Muscle layer of colon (tissue), 2 donors: ENCODE data around the gene PAPSS1.
"Not testable (repeated sequence)": the region's sequence is repeated elsewhere in the genome, so short reads cannot be mapped to it uniquely, and the experiment has no call there.

ENCODE experiments used
- H3K27ac ChIP-seq: one replicate; pipeline ENCODE4 v1.7.0; 2013; ENCODE audit warnings: low read depth, mild to moderate bottlenecking, low read length, moderate library complexity
- H3K27me3 ChIP-seq, 2 donors: one replicate each; pipeline ENCODE4 v1.7.0; 2013; ENCODE audit warnings: low read length in 2 of 2, mild to moderate bottlenecking in 2 of 2; ENCODE audit not compliant: insufficient read depth in 2 of 2, control insufficient read depth in 1 of 2
- H3K36me3 ChIP-seq: one replicate; pipeline ENCODE4 v1.7.0; 2013; ENCODE audit warnings: mild to moderate bottlenecking, low read length; ENCODE audit not compliant: insufficient read depth
- H3K4me1 ChIP-seq: one replicate; pipeline ENCODE4 v1.7.0; 2013; ENCODE audit warnings: mild to moderate bottlenecking, low read length; ENCODE audit not compliant: insufficient read depth
- H3K4me3 ChIP-seq, 2 donors: one replicate each; pipeline ENCODE4 v1.7.0; 2013; ENCODE audit warnings: low read length in 2 of 2, low read depth in 1 of 2, mild to moderate bottlenecking in 1 of 2, moderate library complexity in 1 of 2
- H3K9ac ChIP-seq: one replicate; pipeline ENCODE4 v1.7.0; 2013; ENCODE audit warnings: low read length
- H3K9me3 ChIP-seq: one replicate; pipeline ENCODE4 v1.7.0; 2013; ENCODE audit warnings: mild to moderate bottlenecking, low read length
- donor health status: abdominal sarcoma.
- donor health status: Adenocarcinoma of cecum.

Gene PAPSS1

GRCh38 chr4:107682306-107682705 lies 37.7 kb downstream of the PAPSS1 start:
- Histone ChIP-seq H3K27ac (no peak overlapping the region), H3K27me3 (no peaks in the 10 kb centered on the region), H3K9me3 (no peaks in the 10 kb centered on the region), H3K36me3 (peaks cover 23% of the 10 kb centered on the region), H3K4me3 (no peak overlapping the region), H3K4me1 (no peaks in the 10 kb centered on the region), H3K9ac (no peak overlapping the region)

DNA sequence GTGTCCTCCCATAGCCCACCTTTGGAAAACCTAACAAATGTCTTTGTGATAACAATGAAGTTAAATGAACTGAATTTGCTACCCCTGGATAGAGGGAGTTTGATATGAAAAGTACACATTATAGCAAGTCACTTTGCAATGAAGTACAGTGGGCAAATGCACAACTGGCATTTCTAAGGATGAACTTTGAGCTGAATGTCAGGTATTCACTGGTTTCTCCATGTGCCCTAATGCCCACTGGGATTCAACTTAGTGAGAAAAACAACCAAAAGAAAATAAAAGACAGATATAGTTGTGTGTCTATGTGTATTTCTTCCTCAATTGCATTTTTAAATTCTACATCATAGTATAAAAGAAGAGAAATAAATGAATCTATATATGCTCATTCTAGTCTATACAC lies 51.0 kb downstream of the PAPSS1 start:
- H3K9ac ChIP-seq = no peak overlapping the region
- peaks cover 4% of the 10 kb centered on the region for H3K36me3 ChIP-seq
- H3K27ac ChIP-seq = no peak overlapping the region
- H3K27me3 ChIP-seq = no peaks in the 10 kb centered on the region
- no peak overlapping the region for H3K4me3 ChIP-seq
- H3K9me3 ChIP-seq = no peaks in the 10 kb centered on the region
- peaks cover 24% of the 10 kb centered on the region for H3K4me1 ChIP-seq

- Histone ChIP-seq H3K27me3 (no peaks in the 10 kb centered on the region), H3K4me3 (no peak overlapping the region), H3K9ac (no peak overlapping the region), H3K9me3 (no peaks in the 10 kb centered on the region), H3K36me3 (peaks cover 4% of the 10 kb centered on the region), H3K27ac (no peak overlapping the region), H3K4me1 (peaks cover 28% of the 10 kb centered on the region)
These were observed 53.9 kb downstream of the PAPSS1 start for GRCh38 chr4:107666134-107666533.

GRCh38 chr4:107665001-107665400 lies 55.0 kb downstream of the PAPSS1 start:
- peak overlapping the region; percentile 17 for H3K27ac ChIP-seq
- peaks cover 28% of the 10 kb centered on the region for H3K4me1 ChIP-seq
- H3K36me3 ChIP-seq = peaks cover 4% of the 10 kb centered on the region
- H3K9me3 ChIP-seq = no peaks in the 10 kb centered on the region
- no peaks in the 10 kb centered on the region for H3K27me3 ChIP-seq
- H3K4me3 ChIP-seq = no peak overlapping the region
- no peak overlapping the region for H3K9ac ChIP-seq

DNA sequence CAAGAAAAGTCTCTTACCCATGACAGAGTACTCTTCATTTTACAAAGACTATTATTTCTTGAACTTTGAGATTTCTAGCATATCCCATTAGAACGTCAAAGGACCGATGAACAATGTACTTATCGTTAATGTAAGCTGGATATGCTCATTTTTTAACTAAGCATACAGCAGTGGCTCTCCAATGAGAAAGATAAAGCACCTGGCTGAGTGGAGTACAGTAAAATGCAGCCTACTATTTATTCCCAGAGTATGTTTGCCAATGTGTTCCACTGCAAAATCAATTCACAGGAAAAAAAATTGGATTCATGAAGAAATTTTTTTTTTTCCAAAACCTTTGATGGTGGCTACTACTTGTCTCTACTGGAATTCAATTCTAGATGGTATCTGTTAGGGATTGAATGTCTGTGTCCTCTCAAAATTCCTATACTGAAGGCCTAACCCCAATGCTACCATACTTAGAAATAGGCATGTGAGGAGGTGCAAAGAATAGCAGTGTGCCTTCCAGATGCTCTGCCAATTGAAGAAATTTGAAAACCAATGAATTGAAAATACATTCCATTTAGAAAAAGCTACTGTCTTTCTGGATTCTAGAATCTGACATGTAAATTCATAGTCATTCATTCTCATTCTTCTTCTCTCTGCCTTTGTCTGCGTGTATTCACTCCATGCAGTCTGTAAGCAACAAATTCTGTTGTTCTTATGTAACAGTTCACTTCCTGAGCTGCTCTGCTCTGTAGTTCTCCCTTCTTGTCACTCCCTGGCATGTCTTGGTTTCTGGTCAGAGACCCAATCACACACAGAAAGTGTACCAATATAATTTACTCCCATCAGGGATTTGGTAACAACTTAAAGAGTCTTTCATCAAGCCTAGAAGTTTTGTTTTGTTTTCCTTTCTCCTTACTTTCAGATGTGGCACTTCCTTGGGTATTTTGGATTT lies 61.4 kb downstream of the PAPSS1 start:
- Histone ChIP-seq H3K27ac (no peak overlapping the region), H3K36me3 (no peaks in the 10 kb centered on the region), H3K4me1 (no peaks in the 10 kb centered on the region), H3K27me3 (no peaks in the 10 kb centered on the region), H3K4me3 (no peak overlapping the region), H3K9me3 (no peaks in the 10 kb centered on the region), H3K9ac (no peak overlapping the region)

GRCh38 chr4:107655289-107655688 lies 64.7 kb downstream of the PAPSS1 start:
- peaks cover under 1% of the 10 kb centered on the region for H3K4me1 ChIP-seq
- no peak overlapping the region for H3K27ac ChIP-seq
- H3K9ac ChIP-seq = no peak overlapping the region
- H3K36me3 ChIP-seq = no peaks in the 10 kb centered on the region
- no peak overlapping the region for H3K4me3 ChIP-seq
- no peaks in the 10 kb centered on the region for H3K27me3 ChIP-seq
- H3K9me3 ChIP-seq = no peaks in the 10 kb centered on the region

DNA sequence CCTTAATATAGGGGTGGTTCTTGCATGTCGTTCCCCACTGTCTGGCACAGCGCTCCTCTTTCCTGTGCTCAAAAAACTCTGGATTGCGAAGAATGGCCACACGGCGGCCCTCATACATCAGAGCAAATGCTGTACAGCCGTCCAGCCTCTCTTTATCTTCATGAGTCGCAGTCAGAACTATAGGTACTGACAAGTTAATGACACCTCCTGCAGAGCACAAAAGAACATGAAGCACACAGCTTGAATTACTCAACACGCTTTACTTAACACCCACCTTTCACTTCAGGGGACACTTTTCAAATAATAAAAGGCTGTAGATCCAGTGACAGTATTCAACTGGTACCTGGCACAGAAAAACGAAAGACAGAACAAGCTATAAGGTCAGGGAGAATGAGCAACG lies 65.3 kb downstream of the PAPSS1 start:
- no peaks in the 10 kb centered on the region for H3K27me3 ChIP-seq
- H3K9me3 ChIP-seq = no peaks in the 10 kb centered on the region
- no peak overlapping the region for H3K4me3 ChIP-seq
- H3K36me3 ChIP-seq = no peaks in the 10 kb centered on the region
- H3K4me1 ChIP-seq = peaks cover 6% of the 10 kb centered on the region
- no peak overlapping the region for H3K9ac ChIP-seq
- no peak overlapping the region for H3K27ac ChIP-seq

DNA sequence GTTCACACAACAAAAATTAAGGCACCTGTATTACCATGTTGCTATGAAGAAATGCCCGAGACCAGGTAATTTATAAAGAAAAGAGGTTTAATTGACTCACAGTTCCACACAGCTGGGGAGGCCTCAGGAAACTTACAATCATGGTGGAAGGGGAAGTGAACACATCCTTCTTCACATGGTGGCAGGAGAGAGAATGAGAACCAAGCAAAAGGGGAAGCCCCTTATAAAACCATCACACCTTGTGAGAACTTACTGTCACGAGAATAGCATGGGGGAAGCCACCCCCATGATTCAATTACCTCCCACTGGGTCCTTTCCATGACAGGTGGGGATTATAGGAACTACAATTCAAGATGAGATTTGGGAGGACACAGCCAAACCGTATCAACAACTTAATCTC lies 68.6 kb downstream of the PAPSS1 start:
- H3K27ac ChIP-seq, H3K36me3 ChIP-seq, H3K9me3 ChIP-seq, H3K27me3 ChIP-seq, H3K4me3 ChIP-seq, H3K9ac ChIP-seq: not testable (repeated sequence)
- H3K4me1 ChIP-seq = peaks cover 10% of the 10 kb centered on the region

DNA sequence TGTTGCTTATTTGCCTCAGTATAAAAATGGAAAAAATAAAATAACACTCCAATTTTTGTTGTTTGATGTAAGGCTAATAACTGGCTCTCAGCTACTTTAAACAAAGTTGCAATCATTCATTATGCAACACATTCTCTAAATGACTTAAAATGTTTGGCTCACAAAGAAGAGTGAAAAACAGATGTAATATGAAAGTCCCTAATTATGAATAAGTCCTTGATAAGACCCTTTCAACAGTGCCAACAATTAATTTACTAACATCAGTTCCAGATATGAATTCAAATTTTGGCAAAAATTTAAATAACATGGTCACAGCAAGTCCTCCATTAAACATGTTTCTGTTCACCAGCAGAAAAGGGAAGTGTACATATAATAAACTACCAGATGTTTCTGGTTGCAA lies 69.8 kb downstream of the PAPSS1 start:
- Histone ChIP-seq H3K27me3 (no peaks in the 10 kb centered on the region), H3K9ac (no peak overlapping the region), H3K4me1 (peaks cover 10% of the 10 kb centered on the region), H3K27ac (no peak overlapping the region), H3K9me3 (no peaks in the 10 kb centered on the region), H3K4me3 (no peak overlapping the region), H3K36me3 (no peaks in the 10 kb centered on the region)

- H3K9ac ChIP-seq = no peak overlapping the region
- no peaks in the 10 kb centered on the region for H3K9me3 ChIP-seq
- no peak overlapping the region for H3K27ac ChIP-seq
- no peaks in the 10 kb centered on the region for H3K27me3 ChIP-seq
- peaks cover 7% of the 10 kb centered on the region for H3K36me3 ChIP-seq
- peaks cover 10% of the 10 kb centered on the region for H3K4me1 ChIP-seq
- H3K4me3 ChIP-seq = no peak overlapping the region
These were observed 71.6 kb downstream of the PAPSS1 start for GRCh38 chr4:107648178-107648991.

GRCh38 chr4:107647591-107647990 lies 72.4 kb downstream of the PAPSS1 start:
- Histone ChIP-seq H3K9me3 (no peaks in the 10 kb centered on the region), H3K27me3 (no peaks in the 10 kb centered on the region), H3K9ac (no peak overlapping the region), H3K36me3 (peaks cover 7% of the 10 kb centered on the region), H3K27ac (no peak overlapping the region), H3K4me1 (peaks cover 10% of the 10 kb centered on the region), H3K4me3 (no peak overlapping the region)
